ENCODE measurements around the gene IRX4. TPM values are rescaled to one million over a fixed set of nuclear protein-coding genes. Genes with fewer than 3 reads are reported as not detected.

IRX4 gene
- total and polyA plus RNA-seq, 9 of the 15 experiments (the other 6 are each of a cell fraction or from before 2014, with no cell fraction given) = not detected

DNA sequence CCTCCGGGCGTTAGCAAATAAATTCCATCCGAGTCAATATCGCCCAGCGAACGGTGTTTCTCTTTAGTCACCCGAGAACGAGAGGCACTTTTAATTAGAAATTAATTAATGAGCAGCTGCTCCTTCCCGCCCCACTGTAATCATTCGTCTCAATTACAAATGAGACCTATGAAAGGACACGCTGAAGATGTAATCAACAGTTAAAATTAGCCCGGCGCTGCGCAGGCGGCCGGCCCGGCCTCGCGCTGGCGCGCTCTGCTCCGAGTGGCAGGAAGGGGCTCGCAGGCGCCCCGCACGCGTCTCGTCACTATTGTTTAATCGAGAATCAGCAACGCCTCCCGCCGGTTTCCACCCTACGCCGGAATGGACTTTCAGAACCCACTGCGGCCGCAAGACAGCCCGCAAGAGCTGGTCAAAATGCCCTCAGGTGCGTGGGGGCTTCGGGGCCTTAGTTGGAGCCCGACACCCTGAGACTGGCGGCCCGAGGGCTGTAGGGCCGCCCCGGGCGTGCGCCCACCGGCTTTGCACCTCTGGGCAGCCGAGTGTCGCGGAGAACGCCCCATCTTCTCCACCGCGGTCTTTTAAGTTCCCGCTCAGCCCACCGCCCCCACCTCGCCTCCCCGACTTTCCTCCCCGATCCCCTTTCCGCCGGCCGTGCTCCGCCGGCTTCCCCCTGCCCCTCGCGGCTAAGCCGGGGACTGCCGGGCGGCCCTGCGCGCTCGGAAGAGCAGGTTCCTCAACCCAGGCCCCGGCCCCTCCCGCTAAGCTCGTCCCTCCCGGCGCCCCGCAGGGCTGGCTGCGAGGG, 597 bp upstream of the IRX4 start:
- POLR2A ChIA-PET = interaction anchor here (0.9 kb wide), 1 partner anchor 13 kb away, joined by 3 read pairs; no protein-coding TSS in a partner anchor
- no peak overlapping the region for H3K9ac ChIP-seq (ENCODE audit: insufficient read depth in 1 of 2, low read depth in 2 of 2, low read length in 2 of 2)

DNA sequence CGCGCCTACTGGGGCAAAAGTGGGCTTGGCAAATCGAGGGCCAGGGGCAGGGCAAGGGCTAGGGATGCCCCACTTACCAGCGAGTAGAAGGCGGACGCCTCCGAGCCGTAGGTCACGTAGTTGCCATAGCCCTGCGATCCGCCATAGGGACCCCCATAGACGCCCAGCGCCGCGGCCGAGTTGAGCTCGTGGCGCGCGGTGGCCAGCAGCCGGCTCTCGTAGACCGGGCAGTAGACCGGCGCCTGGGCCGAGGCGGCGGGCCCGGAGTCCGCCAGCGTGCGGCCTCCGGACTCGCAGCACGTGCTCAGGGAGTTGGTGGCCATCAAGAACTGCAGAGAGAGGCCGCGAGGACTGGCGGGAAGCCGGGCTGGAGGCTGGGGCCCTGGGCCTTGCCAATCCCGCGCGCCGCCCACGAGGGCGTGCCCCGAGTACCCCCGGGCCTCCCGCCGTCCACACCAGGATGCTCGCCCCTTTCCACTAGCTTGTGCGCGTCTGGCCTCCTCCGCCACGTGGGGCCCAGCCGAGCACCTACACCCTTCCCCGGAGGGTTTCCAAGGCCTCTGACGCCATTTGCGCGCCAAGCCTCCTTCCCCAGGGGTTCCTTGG, 891 bp downstream of the IRX4 start:
- intact Hi-C loops (cut with micrococcal nuclease) = no loop called here
- TF ChIP-seq ZNF165 (CRISPR knock-in tag; IDR thresholded peaks at IDR 0.05; ENCODE audit: borderline replicate concordance) = no peak
- no TSS peak for BruUV-seq (replicated peaks)
- Histone ChIP-seq H3K9me1 (ENCODE audit: control insufficient read depth, insufficient read depth, low read length) (peaks cover 3% of the 10 kb centered on the region), H3K27me3 (ENCODE audit: control insufficient read depth in 2 of 2, insufficient read depth in 2 of 2, low read length in 2 of 2) (peaks cover 19 to 39% of the 10 kb centered on the region in 2 experiments; a peak in 4 of 5 replicates), H3K36me3 (ENCODE audit: control insufficient read depth, insufficient read depth, low read length) (no peaks in the 10 kb centered on the region), H3K4me3 (no peak overlapping the region), H3K9ac (ENCODE audit: insufficient read depth in 1 of 2, low read depth in 2 of 2, low read length in 2 of 2) (no peak overlapping the region), H4K20me1 (replicated peaks; ENCODE audit: control insufficient read depth, insufficient read depth, low read length) (no peaks in the 10 kb centered on the region), H3K79me2 (ENCODE audit: control insufficient read depth, insufficient read depth, low read length) (no peaks in the 10 kb centered on the region), H2AFZ (ENCODE audit: low read depth, low read length) (no peak overlapping the region), H3K27ac (ENCODE audit: extremely low read depth, low read depth, low read length) (no peak overlapping the region), H3K4me1 (replicated peaks in 1 of 2; ENCODE audit: control insufficient read depth in 2 of 2, insufficient read depth in 2 of 2, low read length in 2 of 2) (peaks cover 0 to 19% of the 10 kb centered on the region in 2 experiments; a peak in 2 of 5 replicates), H3K9me3 (replicated peaks; ENCODE audit: control insufficient read depth, insufficient read depth, low read depth, low read length) (no peaks in the 10 kb centered on the region), H3K4me2 (ENCODE audit: insufficient read depth, low read length) (no peak overlapping the region)
- FAIRE-seq = no peak
- DNase-seq (ENCODE audit: extremely low read depth in 1 of 4, low spot score in 3 of 4) = no peak
- in situ Hi-C loops (cut with MboI) = no loop called here
- no peak for ATAC-seq
- ChIA-PET CTCF (ENCODE audit: low intra/inter-chr PET ratio) (no interaction called here), POLR2A (no interaction called here)
- 74% methylated on average over 37 of the region's 59 CpGs for WGBS (ENCODE audit: insufficient coverage, low coverage, missing lambda C conversion rate)

More for the DNA sequence above, 597 bp upstream of the IRX4 start:
- Histone ChIP-seq H3K4me1 (replicated peaks in 1 of 2; ENCODE audit: control insufficient read depth in 2 of 2, insufficient read depth in 2 of 2, low read length in 2 of 2) (peaks cover 0 to 19% of the 10 kb centered on the region in 2 experiments; a peak in 2 of 5 replicates), H3K4me3 (no peak overlapping the region), H3K9me3 (replicated peaks; ENCODE audit: control insufficient read depth, insufficient read depth, low read depth, low read length) (no peaks in the 10 kb centered on the region), H3K27ac (ENCODE audit: extremely low read depth, low read depth, low read length) (no peak overlapping the region), H3K79me2 (ENCODE audit: control insufficient read depth, insufficient read depth, low read length) (no peaks in the 10 kb centered on the region), H3K36me3 (ENCODE audit: control insufficient read depth, insufficient read depth, low read length) (no peaks in the 10 kb centered on the region), H3K4me2 (ENCODE audit: insufficient read depth, low read length) (no peak overlapping the region), H3K27me3 (ENCODE audit: control insufficient read depth in 2 of 2, insufficient read depth in 2 of 2, low read length in 2 of 2) (peaks cover 12 to 31% of the 10 kb centered on the region in 2 experiments; a peak in 4 of 5 replicates), H2AFZ (ENCODE audit: low read depth, low read length) (no peak overlapping the region), H3K9me1 (ENCODE audit: control insufficient read depth, insufficient read depth, low read length) (peaks cover 3% of the 10 kb centered on the region), H4K20me1 (replicated peaks; ENCODE audit: control insufficient read depth, insufficient read depth, low read length) (no peaks in the 10 kb centered on the region)
- intact Hi-C loops (cut with micrococcal nuclease) = no loop called here
- no peak for FAIRE-seq
- peak; percentile 75 for ATAC-seq
- 13% methylated on average over 59 of the region's 78 CpGs for WGBS (ENCODE audit: insufficient coverage, low coverage, missing lambda C conversion rate)
- peak in 1 of 4 experiments; percentile 39 for DNase-seq (ENCODE audit: extremely low read depth in 1 of 4, low spot score in 3 of 4)
- in situ Hi-C loops (cut with MboI) = no loop called here
- CTCF ChIA-PET (ENCODE audit: low intra/inter-chr PET ratio) = no interaction called here
- BruUV-seq (replicated peaks) = no TSS peak
- TF ChIP-seq NRF1 (conservative IDR thresholded peaks at IDR 0.05 in 1 of 2, IDR thresholded peaks at IDR 0.05 in 1 of 2) = peak in 1 of 2 experiments; percentile 21; a peak in 1 of 4 replicates
- TF ChIP-seq ZFX (CRISPR knock-in tag; IDR thresholded peaks at IDR 0.05) = peak; percentile 27; the same call in 1 of the 2 replicates
- TF ChIP-seq FOSL1 (tag; conservative IDR thresholded peaks at IDR 0.05) = no peak

Data from K562 (cell line).